Hematopoietic multipotent progenitor cell treated with erythropoietin and hydrocortisone succinate and interleukin-3 and kit ligand, for 17 days (in vitro differentiated cells): ENCODE data around the gene RIPOR3.
"Not testable (repeated sequence)": the region's sequence is repeated elsewhere in the genome, so short reads cannot be mapped to it uniquely, and the experiment has no call there.

Experiments used
- DNase-seq: peaks from one replicate; pipeline ENCODE4 v3.0.0-alpha.2; 2015; ENCODE audit warnings: low spot score

Gene RIPOR3

DNA sequence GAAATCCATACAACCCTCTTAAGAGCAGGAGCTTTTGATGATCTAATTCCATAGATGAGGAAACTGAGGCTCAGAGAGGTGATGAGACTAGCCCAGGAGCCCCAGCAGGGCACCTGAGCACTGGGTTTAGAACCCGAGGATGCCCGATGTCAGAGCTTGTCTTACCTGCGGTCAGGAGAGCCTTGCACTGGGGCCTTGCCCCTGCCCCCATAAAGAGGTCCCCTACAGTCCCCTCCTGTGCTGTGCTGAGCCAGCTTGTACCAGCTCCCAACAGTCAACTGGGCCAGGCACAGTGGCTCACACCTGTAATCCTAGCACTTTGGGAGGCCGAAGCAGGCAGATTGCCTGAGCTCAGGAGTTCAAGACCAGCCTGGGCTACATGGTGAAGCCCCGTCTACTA, 58.6 kb downstream of the RIPOR3 start:
- DNase-seq, result no peak

- no peak for DNase-seq
Measured at GRCh38 chr20:50632236-50632635, 59.1 kb downstream of the RIPOR3 start.

DNA sequence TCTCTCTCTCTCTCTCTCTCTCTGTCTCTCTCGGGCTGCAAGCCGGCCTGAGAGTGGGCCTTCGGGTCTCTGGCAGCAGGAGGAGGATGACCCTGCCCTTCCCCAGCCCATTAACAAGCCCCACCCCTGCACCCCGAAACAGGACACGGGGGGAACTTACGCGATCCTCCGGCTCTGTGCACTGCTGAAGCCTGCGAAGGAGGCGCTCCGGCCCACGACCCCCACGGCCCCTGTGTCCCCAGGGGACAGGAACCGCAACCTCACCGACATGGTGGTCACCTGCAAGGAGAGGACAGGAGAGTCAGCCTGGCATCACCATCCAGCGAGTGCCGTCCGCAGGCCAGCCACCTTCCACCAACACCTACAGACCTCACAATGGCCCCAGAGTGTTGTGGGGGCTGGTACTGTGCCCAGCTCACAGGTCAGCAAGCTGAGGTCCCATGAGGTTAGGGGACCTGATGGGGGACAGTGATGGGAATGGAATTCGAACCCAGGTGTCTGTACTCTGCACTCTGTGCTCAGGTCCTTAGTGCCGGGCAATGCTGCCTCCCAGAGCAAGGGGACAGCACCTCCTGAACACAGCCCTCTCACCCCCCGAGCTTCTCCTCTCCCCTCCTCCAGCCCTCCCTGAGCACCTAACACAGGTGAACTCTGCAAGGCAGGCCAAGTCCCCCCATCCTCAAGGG, 60.6 kb downstream of the RIPOR3 start:
- no peak for DNase-seq

DNA sequence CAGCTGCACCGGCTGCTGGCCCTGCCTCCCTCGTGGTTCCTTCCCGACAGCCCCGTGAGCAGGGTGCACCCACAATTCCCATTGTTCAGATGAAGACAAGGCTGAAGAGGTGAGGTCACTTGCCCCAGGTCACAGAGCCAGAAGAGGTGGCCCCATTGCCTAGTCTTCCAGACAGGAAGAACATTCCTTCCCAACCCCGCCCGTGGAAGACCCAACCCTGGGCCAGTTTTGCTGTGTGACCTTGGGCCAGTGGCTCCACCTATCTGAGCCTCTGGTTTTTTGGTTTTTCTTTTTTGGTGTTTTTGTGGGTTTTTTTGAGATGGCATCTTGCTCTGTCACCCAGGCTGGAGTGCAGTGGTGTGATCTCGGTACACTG, 61.7 kb downstream of the RIPOR3 start:
- DNase-seq, result no peak

- no peak for DNase-seq
Measured at GRCh38 chr20:50628853-50629669, 62.3 kb downstream of the RIPOR3 start.

- no peak for DNase-seq
Measured at GRCh38 chr20:50628332-50628731, 63.0 kb downstream of the RIPOR3 start.

DNA sequence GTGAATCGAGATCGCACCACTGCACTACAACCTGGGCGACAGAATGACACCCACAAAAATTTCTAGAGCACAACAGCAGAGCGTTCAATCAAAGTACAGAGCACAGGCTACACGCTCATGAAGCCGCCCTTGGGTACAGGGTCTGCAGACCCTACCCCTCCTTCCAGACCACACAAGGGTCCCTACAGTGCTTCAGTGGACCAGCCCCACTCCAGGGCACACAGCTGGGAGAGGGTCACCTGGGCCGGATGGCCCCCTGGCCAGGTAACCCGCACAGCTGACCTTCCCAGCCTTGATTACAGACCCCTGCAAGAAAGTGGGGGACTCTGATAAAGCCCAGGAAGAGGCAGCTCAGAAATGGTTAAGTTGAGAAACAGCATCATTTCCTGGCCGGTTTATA, 63.6 kb downstream of the RIPOR3 start:
- no peak for DNase-seq

- DNase-seq, result peak; percentile 24
Measured at GRCh38 chr20:50625986-50626677, 65.2 kb downstream of the RIPOR3 start.

DNA sequence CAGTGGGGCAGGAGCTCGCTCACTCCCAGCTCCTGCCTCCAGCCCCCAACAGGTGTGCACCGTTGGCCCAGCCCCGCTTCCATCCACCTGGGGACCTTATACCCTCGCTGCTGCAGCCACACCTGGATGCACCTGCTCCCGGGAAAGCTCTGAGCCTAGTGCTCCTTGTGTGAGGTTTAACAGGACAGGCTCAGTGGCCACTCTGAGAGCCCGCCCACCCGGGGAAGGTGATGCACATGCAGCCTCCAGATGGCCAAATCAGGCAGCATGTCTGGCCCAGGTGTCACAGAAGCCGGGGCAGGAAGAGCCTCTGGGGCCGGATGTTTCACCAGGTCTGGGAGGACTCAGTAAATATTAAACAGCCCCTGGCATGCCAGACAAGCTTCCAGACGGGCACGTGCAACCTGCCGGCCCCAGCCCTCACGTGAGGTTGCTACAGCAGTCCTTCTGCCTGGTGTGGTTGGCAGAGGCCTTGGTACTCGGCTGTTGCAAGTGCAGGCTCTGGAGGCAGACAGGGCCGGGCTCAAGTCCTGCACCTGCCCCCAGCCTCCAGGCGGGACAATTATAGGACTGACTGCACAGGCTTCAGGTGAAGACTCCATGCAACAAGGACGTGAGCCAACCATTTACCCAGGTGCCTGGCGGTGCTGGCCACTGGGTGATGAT, 66.9 kb downstream of the RIPOR3 start:
- no peak for DNase-seq

DNA sequence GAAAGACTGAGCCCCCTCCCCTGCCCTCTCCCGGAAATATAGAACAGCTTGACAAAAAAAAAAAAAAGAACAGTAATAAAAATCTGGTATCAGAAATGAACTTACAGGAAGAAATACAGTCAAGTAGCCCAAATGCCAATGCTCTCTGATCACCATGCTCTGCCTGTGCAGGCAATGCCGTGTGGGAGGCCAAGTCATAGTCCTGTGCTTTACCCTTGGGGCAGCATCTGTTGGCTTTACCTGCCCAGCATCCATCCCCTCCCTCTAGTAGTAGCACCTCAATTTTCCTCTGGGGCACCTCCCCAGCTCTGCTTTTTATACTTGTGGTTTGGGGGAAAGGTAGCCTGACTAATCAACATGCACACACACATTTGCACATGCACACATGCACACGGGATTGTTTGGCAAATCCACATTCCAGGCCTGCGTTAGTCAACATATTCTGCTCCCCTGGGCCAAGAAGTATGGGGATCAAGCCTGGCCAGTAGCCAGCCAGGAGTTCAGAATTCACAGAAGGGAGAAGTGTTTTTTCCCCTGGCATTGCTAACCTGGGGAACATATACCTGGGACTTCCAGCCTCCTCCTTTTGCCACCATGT, 70.2 kb downstream of the RIPOR3 start:
- DNase-seq, result no peak

- not testable (repeated sequence) for DNase-seq
Measured at GRCh38 chr20:50620459-50620858, 70.9 kb downstream of the RIPOR3 start.

- no peak for DNase-seq
Measured at GRCh38 chr20:50618537-50618936, 72.8 kb downstream of the RIPOR3 start.

DNA sequence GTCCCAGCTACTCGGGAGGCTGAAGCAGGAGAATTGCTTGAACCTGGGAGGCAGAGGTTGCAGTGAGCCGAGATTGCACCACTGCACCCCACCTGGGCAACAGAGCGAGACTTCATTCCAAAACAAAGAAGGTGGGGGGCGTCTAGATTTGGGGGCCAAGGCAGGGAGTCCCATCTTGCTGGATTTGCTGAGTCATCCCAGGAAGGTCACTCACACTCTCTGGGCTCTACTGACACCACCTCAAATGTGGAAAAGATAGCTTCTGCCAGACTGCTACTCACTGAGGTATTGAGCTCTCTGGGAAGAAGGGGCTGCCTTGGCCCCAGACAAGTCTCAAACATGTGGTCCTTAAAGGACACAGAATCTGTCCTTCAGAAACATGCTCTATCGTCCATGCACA, 74.3 kb downstream of the RIPOR3 start:
- DNase-seq, result no peak

GRCh38 chr20:50615407-50615806, 75.9 kb downstream of the RIPOR3 start:
- no peak for DNase-seq

- DNase-seq, result no peak
Measured at GRCh38 chr20:50613438-50614169, 77.7 kb downstream of the RIPOR3 start.

DNA sequence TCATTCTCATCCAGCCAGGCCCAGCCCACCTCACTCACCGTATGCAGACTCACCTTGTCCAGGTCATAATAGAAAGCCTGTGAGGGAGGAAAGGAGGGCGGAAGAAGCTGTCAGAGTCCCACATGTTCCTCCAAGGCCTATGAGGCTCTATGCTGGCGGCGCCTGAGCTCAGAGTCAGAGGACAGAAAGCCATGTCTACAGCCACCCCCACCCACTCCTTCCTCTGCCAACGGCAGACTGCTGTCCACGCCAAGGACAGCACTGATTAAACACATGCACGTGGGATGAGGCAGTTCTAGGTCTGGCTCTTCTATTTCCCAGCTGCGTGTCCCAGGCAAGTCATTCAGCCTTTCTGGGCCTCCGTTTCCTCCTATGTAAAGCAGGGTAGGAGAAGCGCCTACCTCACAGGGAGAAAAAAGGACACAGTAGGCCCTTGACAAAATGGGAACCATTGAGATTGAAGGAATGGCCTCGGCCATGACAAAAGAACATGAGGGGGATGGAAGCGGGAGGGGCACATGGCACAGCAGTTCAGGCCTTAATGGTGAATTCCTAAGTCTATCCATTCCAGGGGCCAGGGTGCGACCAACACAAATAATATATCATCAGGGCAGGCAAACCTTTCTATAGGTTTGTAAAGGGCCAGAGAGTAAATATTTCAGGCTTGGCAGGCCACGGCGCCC, 80.1 kb downstream of the RIPOR3 start:
- DNase-seq, result no peak

DNA sequence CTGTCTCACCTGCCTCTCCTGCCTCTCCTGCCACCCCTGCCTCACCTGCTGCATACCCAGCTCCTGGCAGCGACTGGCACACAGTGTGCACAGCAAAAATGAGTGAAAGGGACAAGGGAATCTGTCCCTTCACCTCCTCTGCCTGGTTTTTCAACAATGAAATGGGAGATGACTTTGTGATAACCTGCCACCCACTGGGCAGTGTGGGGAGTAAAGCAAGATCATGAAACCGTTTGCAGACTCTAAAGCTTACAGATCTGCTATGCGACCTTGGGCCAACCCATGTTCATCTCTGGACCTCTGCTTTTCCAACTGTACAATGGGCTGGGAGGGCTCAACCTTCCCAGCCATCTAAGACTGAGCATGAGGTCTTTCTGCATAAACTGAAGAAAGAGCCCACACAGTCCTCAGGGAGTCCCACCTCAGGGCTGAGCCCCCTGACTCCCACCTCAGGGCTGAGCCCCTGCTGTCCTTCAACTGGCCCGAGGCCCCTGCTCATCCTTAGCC, 81.1 kb downstream of the RIPOR3 start:
- no peak for DNase-seq

- DNase-seq, result no peak
Measured at GRCh38 chr20:50609438-50609989, 81.8 kb downstream of the RIPOR3 start.

DNA sequence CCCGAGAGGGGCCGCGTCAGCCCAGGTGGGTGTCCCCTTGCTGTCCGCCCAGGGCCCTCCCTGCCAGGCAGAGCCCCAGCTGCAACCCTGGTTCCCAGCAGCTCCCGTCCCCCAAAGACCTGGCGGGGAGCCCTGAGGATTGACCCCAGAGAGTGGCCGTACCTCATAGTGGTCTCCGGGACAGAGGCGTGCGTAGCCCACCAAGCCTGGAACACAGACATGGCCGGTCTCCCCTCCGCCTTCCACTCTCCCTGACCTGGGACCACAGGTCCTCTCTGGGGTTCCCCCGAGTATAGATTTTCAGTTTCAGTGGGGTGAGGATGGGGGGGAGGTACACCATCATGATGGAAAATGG, 82.6 kb downstream of the RIPOR3 start:
- DNase-seq, result no peak
